ENCODE measurements around the gene TSPYL6.
"Not testable (repeated sequence)": the region's sequence is repeated elsewhere in the genome, so short reads cannot be mapped to it uniquely, and the experiment has no call there.

Gene TSPYL6

DNA sequence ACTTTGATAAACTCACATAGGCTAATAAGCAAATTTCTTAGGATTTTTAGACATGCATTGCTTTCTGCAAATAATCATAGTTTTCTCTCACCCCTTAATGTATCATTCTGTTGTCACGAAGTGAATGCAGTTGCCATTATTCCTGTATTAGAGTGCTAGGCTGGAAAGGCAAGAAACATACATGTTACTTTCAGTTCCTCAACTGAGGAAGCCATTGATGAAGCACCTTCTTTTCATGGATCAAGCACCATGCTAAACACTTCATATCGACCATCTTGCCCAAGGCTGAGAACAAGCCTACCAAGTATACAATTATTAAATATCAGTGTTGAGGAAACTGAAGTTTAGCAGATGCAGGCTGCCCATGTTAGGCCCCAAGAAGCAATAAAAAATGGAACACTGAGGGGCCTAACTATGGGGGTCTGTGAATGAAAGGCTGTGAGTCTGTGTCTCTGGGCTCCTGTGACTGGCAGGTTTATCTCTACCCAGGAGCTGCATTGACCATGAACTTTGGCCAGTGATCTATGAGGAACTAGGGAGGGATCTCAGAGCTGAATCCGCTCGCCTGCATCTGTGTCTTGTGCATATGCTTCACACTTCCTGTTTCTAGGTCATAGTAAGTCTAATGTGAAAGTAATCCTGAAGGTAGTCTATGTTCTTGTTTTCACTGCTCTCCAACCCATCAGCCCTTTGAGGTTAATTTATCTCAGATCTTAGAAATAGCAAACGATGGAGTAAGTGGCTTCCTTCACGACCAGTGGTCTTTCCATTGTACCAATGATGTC lies 16.0 kb upstream of the TSPYL6 start:
- H3K4me3 ChIP-seq (IDR thresholded peaks at IDR 0.05; ENCODE audit: insufficient read depth, low read depth, low read length) = no peak overlapping the region
- no peaks in the 10 kb centered on the region for H3K79me2 ChIP-seq (ENCODE audit: insufficient read depth, low read depth)
- TF ChIP-seq, protein P1, sequence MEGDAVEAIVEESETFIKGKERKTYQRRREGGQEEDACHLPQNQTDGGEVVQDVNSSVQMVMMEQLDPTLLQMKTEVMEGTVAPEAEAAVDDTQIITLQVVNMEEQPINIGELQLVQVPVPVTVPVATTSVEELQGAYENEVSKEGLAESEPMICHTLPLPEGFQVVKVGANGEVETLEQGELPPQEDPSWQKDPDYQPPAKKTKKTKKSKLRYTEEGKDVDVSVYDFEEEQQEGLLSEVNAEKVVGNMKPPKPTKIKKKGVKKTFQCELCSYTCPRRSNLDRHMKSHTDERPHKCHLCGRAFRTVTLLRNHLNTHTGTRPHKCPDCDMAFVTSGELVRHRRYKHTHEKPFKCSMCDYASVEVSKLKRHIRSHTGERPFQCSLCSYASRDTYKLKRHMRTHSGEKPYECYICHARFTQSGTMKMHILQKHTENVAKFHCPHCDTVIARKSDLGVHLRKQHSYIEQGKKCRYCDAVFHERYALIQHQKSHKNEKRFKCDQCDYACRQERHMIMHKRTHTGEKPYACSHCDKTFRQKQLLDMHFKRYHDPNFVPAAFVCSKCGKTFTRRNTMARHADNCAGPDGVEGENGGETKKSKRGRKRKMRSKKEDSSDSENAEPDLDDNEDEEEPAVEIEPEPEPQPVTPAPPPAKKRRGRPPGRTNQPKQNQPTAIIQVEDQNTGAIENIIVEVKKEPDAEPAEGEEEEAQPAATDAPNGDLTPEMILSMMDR (conservative IDR thresholded peaks at IDR 0.05; ENCODE audit: low read depth, low read length) = no peak
- no peaks in the 10 kb centered on the region for H3K36me3 ChIP-seq (ENCODE audit: insufficient read depth)
- H2AFZ ChIP-seq (ENCODE audit: low read depth) = no peak overlapping the region
- no peak overlapping the region for H3K4me2 ChIP-seq
- no peaks in the 10 kb centered on the region for H3K27me3 ChIP-seq (ENCODE audit: insufficient read depth, low read depth)
- H4K20me1 ChIP-seq (ENCODE audit: insufficient read depth) = no peaks in the 10 kb centered on the region
- no peak overlapping the region for H3K27ac ChIP-seq
- peaks cover 42% of the 10 kb centered on the region for H3K4me1 ChIP-seq (ENCODE audit: low read depth, poor library complexity, severe bottlenecking)
- H3K9ac ChIP-seq = no peak overlapping the region

- H3K79me2 ChIP-seq (ENCODE audit: insufficient read depth, low read depth) = no peaks in the 10 kb centered on the region
- H3K4me2 ChIP-seq = no peak overlapping the region
- no peak overlapping the region for H3K9ac ChIP-seq
- H3K4me1 ChIP-seq (ENCODE audit: low read depth, poor library complexity, severe bottlenecking) = peaks cover 42% of the 10 kb centered on the region
- H3K27me3 ChIP-seq (ENCODE audit: insufficient read depth, low read depth) = no peaks in the 10 kb centered on the region
- no peak overlapping the region for H2AFZ ChIP-seq (ENCODE audit: low read depth)
- no peaks in the 10 kb centered on the region for H3K36me3 ChIP-seq (ENCODE audit: insufficient read depth)
- no peak overlapping the region for H3K27ac ChIP-seq
- no peaks in the 10 kb centered on the region for H4K20me1 ChIP-seq (ENCODE audit: insufficient read depth)
- TF ChIP-seq, protein P1 (conservative IDR thresholded peaks at IDR 0.05; ENCODE audit: low read depth, low read length) = no peak
- H3K4me3 ChIP-seq (IDR thresholded peaks at IDR 0.05; ENCODE audit: insufficient read depth, low read depth, low read length) = no peak overlapping the region
Measured at GRCh38 chr2:54271189-54271588, 15.2 kb upstream of the TSPYL6 start.

DNA sequence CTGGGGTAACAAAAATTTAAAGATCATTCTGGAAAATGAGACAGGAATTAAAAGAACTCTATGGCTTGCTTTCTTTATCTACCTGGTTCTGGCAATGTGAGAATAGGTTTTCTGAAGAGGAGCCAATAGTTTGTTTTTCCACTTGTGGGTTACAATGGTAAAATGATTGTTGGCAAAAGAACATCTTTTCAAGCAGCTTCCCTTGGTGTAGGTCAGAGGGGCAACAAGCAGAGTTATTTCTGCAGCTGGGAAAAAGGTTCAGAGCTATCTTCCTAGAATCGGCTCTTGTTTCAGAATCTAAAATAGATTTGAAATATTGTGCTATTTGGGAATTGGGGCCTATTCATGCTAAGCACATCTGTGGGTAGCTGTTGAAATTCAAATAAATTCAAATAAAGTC lies 11.5 kb upstream of the TSPYL6 start:
- no peak overlapping the region for H3K9ac ChIP-seq
- no peak overlapping the region for H3K4me3 ChIP-seq (IDR thresholded peaks at IDR 0.05; ENCODE audit: insufficient read depth, low read depth, low read length)
- no peaks in the 10 kb centered on the region for H3K79me2 ChIP-seq (ENCODE audit: insufficient read depth, low read depth)
- TF ChIP-seq, protein P1 (conservative IDR thresholded peaks at IDR 0.05; ENCODE audit: low read depth, low read length) = no peak
- no peaks in the 10 kb centered on the region for H3K36me3 ChIP-seq (ENCODE audit: insufficient read depth)
- H3K4me2 ChIP-seq = no peak overlapping the region
- no peak overlapping the region for H2AFZ ChIP-seq (ENCODE audit: low read depth)
- H3K27me3 ChIP-seq (ENCODE audit: insufficient read depth, low read depth) = no peaks in the 10 kb centered on the region
- peaks cover 12% of the 10 kb centered on the region for H3K4me1 ChIP-seq (ENCODE audit: low read depth, poor library complexity, severe bottlenecking)
- no peak overlapping the region for H3K27ac ChIP-seq
- H4K20me1 ChIP-seq (ENCODE audit: insufficient read depth) = no peaks in the 10 kb centered on the region

GRCh38 chr2:54265081-54265480 lies 9.1 kb upstream of the TSPYL6 start:
- not testable (repeated sequence) for H3K4me2 ChIP-seq; H3K9ac ChIP-seq; H2AFZ ChIP-seq (ENCODE audit: low read depth); H3K4me3 ChIP-seq (IDR thresholded peaks at IDR 0.05; ENCODE audit: insufficient read depth, low read depth, low read length); H3K27me3 ChIP-seq (ENCODE audit: insufficient read depth, low read depth); H4K20me1 ChIP-seq (ENCODE audit: insufficient read depth); H3K79me2 ChIP-seq (ENCODE audit: insufficient read depth, low read depth); H3K27ac ChIP-seq; H3K36me3 ChIP-seq (ENCODE audit: insufficient read depth); H3K4me1 ChIP-seq (ENCODE audit: low read depth, poor library complexity, severe bottlenecking)

- TF ChIP-seq, protein P1 (conservative IDR thresholded peaks at IDR 0.05; ENCODE audit: low read depth, low read length) = no peak
- H3K9ac ChIP-seq = no peak overlapping the region
- H3K27me3 ChIP-seq (ENCODE audit: insufficient read depth, low read depth) = no peaks in the 10 kb centered on the region
Measured at GRCh38 chr2:54262015-54262765, 6.2 kb upstream of the TSPYL6 start.

More at GRCh38 chr2:54262015-54262765, 6.2 kb upstream of the TSPYL6 start:
- Histone ChIP-seq H3K27ac (no peak overlapping the region), H3K36me3 (ENCODE audit: insufficient read depth) (no peaks in the 10 kb centered on the region), H3K4me1 (ENCODE audit: low read depth, poor library complexity, severe bottlenecking) (no peaks in the 10 kb centered on the region), H3K4me3 (IDR thresholded peaks at IDR 0.05; ENCODE audit: insufficient read depth, low read depth, low read length) (no peak overlapping the region), H2AFZ (ENCODE audit: low read depth) (no peak overlapping the region), H4K20me1 (ENCODE audit: insufficient read depth) (no peaks in the 10 kb centered on the region), H3K4me2 (no peak overlapping the region), H3K79me2 (ENCODE audit: insufficient read depth, low read depth) (no peaks in the 10 kb centered on the region)

Data from KMS-11 (cell line).